Adrenal gland (tissue), 12 donors: Measurements from ENCODE around the gene ZNF620. TPM values are rescaled to one million over a fixed set of nuclear protein-coding genes. Genes with fewer than 3 reads are reported as not detected.

ENCODE experiments used
- DNase-seq, 7 donors: peaks; one replicate each; pipeline ENCODE4 v3.0.0-alpha.2; 2019 to 2020
- H3K27ac ChIP-seq, 5 donors: fragments of 200-600 bp; sonication (generic) in 4 of 5; 1 replicate in 3 of 5; 2 replicates in 2 of 5; pipeline versions ENCODE4 v1.5.1 to v1.8.0; 2016 to 2020; ENCODE audit warnings: mild to moderate bottlenecking in 1 of 5
- H3K27me3 ChIP-seq: fragments of 200-600 bp; 2 replicates; pipeline ENCODE4 v1.8.0; 2021
- H3K36me3 ChIP-seq, 2 donors: fragments of 200-600 bp; replicated peaks in 1 of 2; 1 replicate in 1 of 2; 2 replicates in 1 of 2; pipeline versions ENCODE4 v1.5.1 to v1.8.0; 2018 to 2022
- H3K4me1 ChIP-seq, 2 donors: fragments of 200-600 bp; replicated peaks in 1 of 2; 1 replicate in 1 of 2; 2 replicates in 1 of 2; pipeline versions ENCODE4 v1.5.1 to v1.8.0; 2018 to 2021
- H3K4me3 ChIP-seq, 4 donors: fragments of 200-600 bp; sonication (generic) in 3 of 4; one replicate each; pipeline ENCODE4 v1.5.1; 2016 to 2018
- H3K9me3 ChIP-seq, 3 donors: fragments of 200-600 bp; sonication (generic) in 1 of 3; replicated peaks in 1 of 3; 1 replicate in 2 of 3; 2 replicates in 1 of 3; pipeline versions ENCODE4 v1.5.1 to v1.8.0; 2016 to 2021
- POLR2A ChIP-seq, 2 donors: fragments of 450-650 bp; IDR thresholded peaks; one replicate each; pipeline ENCODE4 v1.6.1; 2017; ENCODE audit warnings: antibody characterized with exemption in 2 of 2, mild to moderate bottlenecking in 2 of 2, moderate library complexity in 1 of 2
- WGBS, 4 donors: extraction: QIAGEN DNeasy Blood & Tissue Kit in 2 of 4; methylation state at CpG; one replicate each; pipeline versions ENCODE4 v1.1.5 to v1.1.7; 2013 to 2017; 5-methylcytosine and 5-hydroxymethylcytosine counted together
- intact Hi-C, 2 donors: fragments of 100-400 bp; cut with DNase I; formaldehyde crosslinking; loops; one replicate each; pipeline versions ENCODE4 v1.14.1 to v1.15.0; 2022 to 2023
- polyA plus RNA-seq, 3 donors: library from polyadenylated mRNA; stranded (reverse); fragments of 200-250 nt in 2 of 3; fragments of 350-450 nt in 1 of 3; fragmentation: Illumina TruSeq in 1 of 3; extraction: RNeasy Lipid Tissue Mini Kit (QIAGEN cat#74804) in 1 of 3; gene quantifications; one replicate each; pipeline ENCODE4 v1.2.3, GENCODE V29; 2013 to 2014
- total RNA-seq, 9 donors: library from RNA; depleted of rRNA in 4 of 9; stranded (reverse); fragments of >200 nt in 4 of 9; fragments of 120-200 nt in 1 of 9; fragmentation: NEBNext Ultra II Directional in 1 of 9; extraction: Animal tissue kit (Norgen Biotek cat#: 25700) in 1 of 9; gene quantifications; one replicate each; pipeline versions ENCODE4 v1.1.0 to v1.2.4, GENCODE V29; 2013 to 2023
- TF ChIP-seq, protein P1 (sequence below), 6 experiments: fragments of 450-650 bp in 4 of 6; fragments of 200-600 bp in 2 of 6; sonication (generic) in 1 of 6; IDR thresholded peaks; 1 replicate in 5 of 6; 2 replicates in 1 of 6; pipeline versions ENCODE4 v1.5.1 to v1.8.0; 2016 to 2021; ENCODE audit warnings: antibody characterized with exemption in 6 of 6, mild to moderate bottlenecking in 2 of 6, moderate library complexity in 1 of 6
- donor health status: healthy with polysubstance abuse.
- donor health status: Bipolar disorder and iron deficiency.
- donor health status: DM: yes; HTN: yes; CAD: no.
- donor health status: DM: no; HTN: no; CAD: no.
- donor health status: DM: no; HTN: no; CAD: no.
- donor health status: DM: yes; HTN: yes; CAD: no.

Gene ZNF620
- total and polyA plus RNA-seq, 12 donors = 0.97 to 10.1 (median 3.7) TPM

DNA sequence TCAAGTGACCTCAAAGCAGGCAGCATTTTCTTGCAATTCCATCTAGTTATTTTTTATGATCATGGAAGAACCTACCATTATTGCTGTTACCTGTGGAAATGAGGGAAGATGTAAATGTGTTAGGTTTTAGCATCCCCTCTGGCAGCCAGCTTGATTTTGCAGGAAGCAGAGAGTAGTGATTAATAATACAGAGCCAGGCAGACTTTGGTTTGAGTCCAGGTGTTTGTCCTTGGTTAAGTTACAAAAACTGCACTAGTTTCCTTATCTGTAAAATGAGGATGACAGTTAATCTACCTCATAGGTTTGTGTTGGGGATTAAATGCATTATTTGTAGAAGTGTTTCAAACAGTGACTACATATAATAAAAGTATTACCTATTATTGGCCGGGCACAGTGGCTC is 12.2 kb downstream of the ZNF620 start:
- DNase-seq = peak in 1 of 7 donors; percentile 26
- H3K4me1 ChIP-seq = no peaks in the 10 kb centered on the region
- intact Hi-C loops = loop anchor here in 1 of 2 donors (10.0 kb wide), 1 partner anchor 63 kb away; the partner anchor contains the start of gene RPL14
- no peak overlapping the region for H3K4me3 ChIP-seq
- H3K9me3 ChIP-seq = no peaks in the 10 kb centered on the region
- 82 to 92% (median 84%) methylated on average over 1 of the region's 1 CpG for WGBS, 4 donors
- TF ChIP-seq, protein P1, sequence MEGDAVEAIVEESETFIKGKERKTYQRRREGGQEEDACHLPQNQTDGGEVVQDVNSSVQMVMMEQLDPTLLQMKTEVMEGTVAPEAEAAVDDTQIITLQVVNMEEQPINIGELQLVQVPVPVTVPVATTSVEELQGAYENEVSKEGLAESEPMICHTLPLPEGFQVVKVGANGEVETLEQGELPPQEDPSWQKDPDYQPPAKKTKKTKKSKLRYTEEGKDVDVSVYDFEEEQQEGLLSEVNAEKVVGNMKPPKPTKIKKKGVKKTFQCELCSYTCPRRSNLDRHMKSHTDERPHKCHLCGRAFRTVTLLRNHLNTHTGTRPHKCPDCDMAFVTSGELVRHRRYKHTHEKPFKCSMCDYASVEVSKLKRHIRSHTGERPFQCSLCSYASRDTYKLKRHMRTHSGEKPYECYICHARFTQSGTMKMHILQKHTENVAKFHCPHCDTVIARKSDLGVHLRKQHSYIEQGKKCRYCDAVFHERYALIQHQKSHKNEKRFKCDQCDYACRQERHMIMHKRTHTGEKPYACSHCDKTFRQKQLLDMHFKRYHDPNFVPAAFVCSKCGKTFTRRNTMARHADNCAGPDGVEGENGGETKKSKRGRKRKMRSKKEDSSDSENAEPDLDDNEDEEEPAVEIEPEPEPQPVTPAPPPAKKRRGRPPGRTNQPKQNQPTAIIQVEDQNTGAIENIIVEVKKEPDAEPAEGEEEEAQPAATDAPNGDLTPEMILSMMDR (IDR thresholded peaks at IDR 0.05) = no peak
- TF ChIP-seq POLR2A (IDR thresholded peaks at IDR 0.05) = no peak
- no peak overlapping the region for H3K27ac ChIP-seq
- H3K36me3 ChIP-seq = no peaks in the 10 kb centered on the region
- H3K27me3 ChIP-seq = no peaks in the 10 kb centered on the region

DNA sequence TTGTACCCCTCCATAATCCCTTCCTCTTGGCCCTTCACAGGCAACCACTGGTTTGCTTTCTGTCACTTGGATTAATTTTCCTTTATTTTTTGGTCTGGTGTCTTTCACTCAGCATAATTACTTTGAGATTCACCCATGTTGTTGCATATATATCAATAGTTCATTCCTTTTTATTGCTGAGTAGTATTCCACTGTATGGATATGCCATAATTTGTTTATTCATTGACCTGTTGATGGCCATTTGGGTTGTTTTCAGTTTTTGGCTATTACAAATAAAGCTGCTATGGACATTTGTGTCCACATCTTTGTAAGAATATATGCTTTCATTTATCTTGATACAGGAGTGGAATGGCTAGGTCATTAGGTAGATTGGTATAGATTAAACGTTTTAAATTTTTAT is 13.0 kb downstream of the ZNF620 start:
- 81 to 93% (median 86%) methylated on average over 1 of the region's 1 CpG for WGBS, 4 donors
- no peak for TF ChIP-seq POLR2A (IDR thresholded peaks at IDR 0.05)
- TF ChIP-seq, protein P1 (IDR thresholded peaks at IDR 0.05) = no peak
- intact Hi-C loops = loop anchor here in 1 of 2 donors (10.0 kb wide), 1 partner anchor 64 kb away; the partner anchor contains the start of gene RPL14
- H3K27ac ChIP-seq = no peak overlapping the region
- H3K9me3 ChIP-seq = no peaks in the 10 kb centered on the region
- no peak for DNase-seq
- H3K4me3 ChIP-seq = no peak overlapping the region
- no peaks in the 10 kb centered on the region for H3K27me3 ChIP-seq
- H3K36me3 ChIP-seq = no peaks in the 10 kb centered on the region
- peaks cover 0 to under 1% of the 10 kb centered on the region in 2 donors for H3K4me1 ChIP-seq

DNA sequence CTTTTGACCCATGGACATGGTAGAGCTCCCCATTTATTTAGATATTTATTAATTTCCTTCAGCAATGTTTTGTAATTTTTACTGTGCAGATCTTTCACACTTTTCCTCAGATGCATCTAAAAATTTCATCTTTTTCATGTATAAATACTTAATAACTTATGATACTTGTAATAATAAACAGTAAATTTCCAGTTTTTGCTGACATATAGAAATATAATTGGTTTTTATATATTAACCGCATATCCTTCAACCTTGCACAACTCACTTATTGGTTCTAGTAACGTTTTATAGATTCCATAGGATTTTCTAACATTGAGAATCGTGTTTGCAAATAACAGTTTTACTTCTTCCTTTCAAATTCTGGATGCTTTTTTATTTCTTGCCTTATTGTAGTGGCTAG is 15.4 kb downstream of the ZNF620 start:
- TF ChIP-seq, protein P1 (IDR thresholded peaks at IDR 0.05) = no peak
- TF ChIP-seq POLR2A (IDR thresholded peaks at IDR 0.05) = no peak
- intact Hi-C loops = no loop called here
- H3K4me1 ChIP-seq = peaks cover 5 to 12% of the 10 kb centered on the region in 2 donors
- no peak for DNase-seq
- no peaks in the 10 kb centered on the region for H3K9me3 ChIP-seq
- 79 to 95% (median 92%) methylated on average over 3 of the region's 3 CpGs for WGBS, 4 donors
- H3K4me3 ChIP-seq = no peak overlapping the region
- no peaks in the 10 kb centered on the region for H3K36me3 ChIP-seq
- no peak overlapping the region for H3K27ac ChIP-seq
- no peaks in the 10 kb centered on the region for H3K27me3 ChIP-seq

DNA sequence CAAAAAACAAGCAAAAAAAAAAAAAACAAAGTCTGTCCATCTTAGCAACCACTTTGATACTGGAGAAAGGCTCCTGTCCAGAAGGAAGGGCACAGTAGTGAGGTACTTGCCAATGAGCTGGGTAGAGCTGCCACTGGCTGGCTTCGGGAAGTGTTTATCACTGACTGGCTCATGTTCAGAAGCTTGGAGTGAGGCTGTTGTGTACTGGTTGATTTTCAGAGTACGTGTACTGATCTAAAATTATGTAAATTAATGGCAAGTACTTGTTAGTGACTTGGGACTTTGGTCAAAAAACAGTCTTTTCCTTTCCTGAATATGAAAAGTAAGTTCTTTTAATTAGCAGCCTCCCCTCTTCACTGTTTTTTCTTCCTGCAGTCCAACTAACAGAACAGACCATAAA is 17.9 kb downstream of the ZNF620 start:
- Histone ChIP-seq H3K36me3 (peaks cover 0 to 5% of the 10 kb centered on the region in 2 donors), H3K4me1 (peaks cover 5 to 12% of the 10 kb centered on the region in 2 donors), H3K9me3 (no peaks in the 10 kb centered on the region), H3K27me3 (no peaks in the 10 kb centered on the region), H3K4me3 (peak overlapping the region in 1 of 4 donors; percentile 82), H3K27ac (peak overlapping the region in 2 of 5 donors; percentile 79 to 91)
- intact Hi-C loops = no loop called here
- TF ChIP-seq, protein P1 (IDR thresholded peaks at IDR 0.05) = no peak
- TF ChIP-seq POLR2A (IDR thresholded peaks at IDR 0.05) = no peak
- peak in 4 of 7 donors; percentile 32 to 61 (median 40) for DNase-seq
- 34 to 74% (median 43%) methylated on average over 2 of the region's 2 CpGs for WGBS, 4 donors
